22Rv1 (cell line): ENCODE results near the gene PES1.

ENCODE experiments used
- CTCF ChIP-seq: fragments of 450-650 bp; IDR thresholded peaks from 2 replicates; pipeline ENCODE4 v1.5.1; 2017; ENCODE audit warnings: mild to moderate bottlenecking
- ZFX ChIP-seq: fragments of 450-650 bp; IDR thresholded peaks from 2 replicates; pipeline ENCODE4 v1.6.1; 2017; ENCODE audit warnings: antibody characterized with exemption, borderline replicate concordance

GRCh38 chr22:30634471-30635233, 42.9 kb upstream of the PES1 start:
- TF ChIP-seq CTCF (peak; percentile 95), ZFX (no peak)
